GM12878 (cell line): ENCODE results near the gene SEC16B. TPM values are rescaled to one million over a fixed set of nuclear protein-coding genes. Genes with fewer than 3 reads are reported as not detected.

Experiments
- ATAC-seq: fragments of 200-7000 bp; cut with Tn5 transposase; 3 replicates; pipeline ENCODE4 v1.9.1; 2020; ENCODE audit warnings: mild to moderate bottlenecking, moderate library complexity
- BruUV-seq: library from RNA; stranded (reverse); fragments of 400-500 nt; replicated peaks from 2 replicates; lab custom pipeline; 2021; lab: Mats Ljungman, UMichigan
- CTCF ChIA-PET: fragments of 300-600 bp; sonication (Branson Sonifier 250); formaldehyde crosslinking; extraction: SDS; loops from one replicate; lab custom pipeline; 2021; ENCODE audit warnings: inconsistent platforms; lab: Yijun Ruan, JAX
- POLR2A ChIA-PET: fragments of 350-600 bp; formaldehyde crosslinking; extraction: SDS; loops from one replicate; lab custom pipeline; 2021; ENCODE audit warnings: inconsistent platforms; lab: Charles Lee
- RAD21 ChIA-PET: fragments of 300-600 bp; sonication (Branson Sonifier 250); formaldehyde crosslinking; loops from one replicate; lab custom pipeline; 2023; ENCODE audit warnings: antibody characterized with exemption; ENCODE audit not compliant: unreplicated experiment; lab: Charles Lee
- SMC1A ChIA-PET: fragments of 300-600 bp; sonication (Branson Sonifier 250); formaldehyde crosslinking; loops from one replicate; lab custom pipeline; 2023; ENCODE audit not compliant: unreplicated experiment, uncharacterized antibody; lab: Charles Lee
- DNase-seq: peaks from one replicate; pipeline ENCODE4 v3.0.0-alpha.2; 2011; ENCODE audit warnings: low read depth, low spot score
- FAIRE-seq: peaks from 3 replicates; lab custom pipeline; 2011; peaks lifted over from hg19 to GRCh38; lab: Jason Lieb, UNC
- H2AFZ ChIP-seq: 2 replicates; pipeline ENCODE4 v1.6.0; 2011; ENCODE audit warnings: low read depth, low read length, control low read depth; ENCODE audit not compliant: control insufficient read depth
- H3K27ac ChIP-seq: 2 replicates; pipeline ENCODE4 v1.5.1; 2011; ENCODE audit warnings: control low read depth; ENCODE audit not compliant: control insufficient read depth, insufficient read depth
- H3K27me3 ChIP-seq, 2 experiments: replicated peaks in 1 of 2; 2 replicates each; pipeline versions ENCODE4 v1.6.0 to v1.6.1; 2011; ENCODE audit warnings: low read length in 1 of 2; ENCODE audit not compliant: control insufficient read depth in 2 of 2, insufficient read depth in 2 of 2
- H3K36me3 ChIP-seq, 2 experiments: 2 replicates each; pipeline ENCODE4 v1.5.1; 2011; ENCODE audit warnings: low read length in 1 of 2; ENCODE audit not compliant: control insufficient read depth in 2 of 2, insufficient read depth in 2 of 2
- H3K4me1 ChIP-seq: 2 replicates; pipeline ENCODE4 v1.6.1; 2011; ENCODE audit warnings: mild to moderate bottlenecking, low read length, moderate library complexity, mixed read lengths; ENCODE audit not compliant: control insufficient read depth, insufficient read depth
- H3K4me2 ChIP-seq: 2 replicates; pipeline ENCODE4 v1.6.0; 2011; ENCODE audit warnings: control low read depth; ENCODE audit not compliant: control insufficient read depth, insufficient read depth
- H3K4me3 ChIP-seq: fragments of 200-600 bp; sonication (generic); 2 replicates; pipeline ENCODE4 v1.5.1; 2016
- H3K79me2 ChIP-seq: 2 replicates; pipeline ENCODE4 v1.6.0; 2011; ENCODE audit warnings: low read length; ENCODE audit not compliant: control insufficient read depth, insufficient read depth
- H3K9ac ChIP-seq: 2 replicates; pipeline ENCODE4 v1.8.0; 2011; ENCODE audit warnings: low read length, control low read depth, mixed read lengths; ENCODE audit not compliant: control insufficient read depth, insufficient read depth
- H3K9me3 ChIP-seq: replicated peaks from 3 replicates; pipeline ENCODE4 v1.5.1; 2011; ENCODE audit warnings: mild to moderate bottlenecking, low read length; ENCODE audit not compliant: control insufficient read depth, insufficient read depth
- H4K20me1 ChIP-seq: 2 replicates; pipeline ENCODE4 v1.6.0; 2011; ENCODE audit not compliant: control insufficient read depth, insufficient read depth
- DPF2 ChIP-seq: fragments of 450-650 bp; IDR thresholded peaks from 2 replicates; pipeline ENCODE4 v1.6.1; 2017; ENCODE audit warnings: mild to moderate bottlenecking
- ESRRA ChIP-seq: IDR thresholded peaks from 2 replicates; pipeline ENCODE4 v1.6.1; 2012; ENCODE audit warnings: mild to moderate bottlenecking, low read length, improper control_type of control experiment
- EZH2 ChIP-seq: IDR thresholded peaks from 2 replicates; pipeline ENCODE4 v1.6.1; 2012; ENCODE audit warnings: low read depth, mild to moderate bottlenecking, control low read depth, inconsistent platforms, low read length, borderline replicate concordance; ENCODE audit not compliant: control insufficient read depth
- FOXK2 ChIP-seq: fragments of 450-650 bp; IDR thresholded peaks from 2 replicates; pipeline ENCODE4 v1.6.1; 2017; ENCODE audit warnings: mild to moderate bottlenecking, moderate library complexity
- KLF5 ChIP-seq: fragments of 450-650 bp; IDR thresholded peaks from 2 replicates; pipeline ENCODE4 v1.6.1; 2014; ENCODE audit warnings: mild to moderate bottlenecking; ENCODE audit not compliant: partially characterized antibody
- MEF2A ChIP-seq: IDR thresholded peaks from 2 replicates; pipeline ENCODE4 v1.6.1; 2011; ENCODE audit warnings: low read depth, mild to moderate bottlenecking, low read length, moderate library complexity; ENCODE audit not compliant: insufficient read depth
- POLR2AphosphoS5 ChIP-seq: IDR thresholded peaks from 2 replicates; pipeline ENCODE4 v1.6.1; 2011; ENCODE audit warnings: mild to moderate bottlenecking, low read length, inconsistent platforms
- SREBF1 ChIP-seq: IDR thresholded peaks from 2 replicates; pipeline ENCODE4 v1.6.1; 2012; ENCODE audit warnings: mild to moderate bottlenecking, low read length
- WGBS: methylation state at CpG from one replicate; pipeline ENCODE4 v1.1.6; 2016; ENCODE audit warnings: low lambda C conversion rate; ENCODE audit not compliant: insufficient replicate concordance, insufficient coverage; ENCODE audit errors: missing lambda C conversion rate; 5-methylcytosine and 5-hydroxymethylcytosine counted together
- in situ Hi-C: fragments of 300-500 bp; cut with MboI; formaldehyde crosslinking; loops from 9 replicates; pipeline ENCODE4 v1.14.3; 2018; ENCODE audit warnings: mixed read lengths
- intact Hi-C: fragments of 100-400 bp; cut with micrococcal nuclease; formaldehyde crosslinking; loops from one replicate; pipeline ENCODE4 v1.14.2; 2022; ENCODE audit not compliant: unreplicated experiment
- polyA plus RNA-seq, 11 experiments: library from polyadenylated mRNA; depleted of rRNA in 4 of 11; unstranded in 6 of 11; stranded (reverse) in 5 of 11; fragments of >200 nt; fragmentation: Nextera tagmentation in 4 of 11; fragmentation: Illumina TruSeq in 1 of 11; extraction: Ambion mirVana in 4 of 11; extraction: Trizol in 1 of 11; gene quantifications; 1 replicate in 1 of 11; 2 replicates in 10 of 11; pipeline versions ENCODE4 v1.2.1 to v1.2.3, GENCODE V29; 2011 to 2016; ENCODE audit warnings: inconsistent platforms in 2 of 11, missing spikeins in 2 of 11, low read depth in 1 of 11
- total RNA-seq, 4 experiments: library from RNA; depleted of rRNA in 3 of 4; stranded (reverse); fragments of >200 nt in 3 of 4; fragmentation: Illumina TruSeq in 1 of 4; extraction: Trizol in 1 of 4; gene quantifications; 2 replicates each; pipeline versions ENCODE4 v1.2.1 to v1.2.3, GENCODE V29; 2013 to 2021

SEC16B gene
- total and polyA plus RNA-seq, 10 of the 15 experiments (the other 5 are each of a cell fraction or from before 2014, with no cell fraction given) = 0.10 to 0.94 (median 0.17) TPM; not detected in 2

DNA sequence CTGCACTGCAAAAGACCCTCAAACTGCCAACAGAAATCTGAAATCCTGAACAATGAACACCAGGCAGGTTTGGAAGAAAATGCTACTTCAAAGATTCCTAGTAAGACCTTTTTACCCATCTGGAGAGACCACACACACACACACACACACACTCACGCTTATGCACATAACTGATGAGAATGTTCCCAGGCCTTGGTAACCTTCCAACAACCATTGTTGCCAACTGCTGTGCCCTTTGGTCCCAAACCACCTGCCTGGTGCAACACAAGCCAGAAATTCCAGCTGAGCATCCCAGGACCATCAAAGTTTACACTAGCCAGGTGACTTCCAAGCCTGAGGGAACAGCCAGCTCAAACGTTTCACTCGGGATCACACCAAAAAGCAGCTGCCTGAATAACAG is 56.9 kb downstream of the SEC16B start:
- no TSS peak for BruUV-seq
- DNase-seq = no peak
- RAD21 ChIA-PET = interaction anchor here (0.6 to 2.6 kb wide), 13 partner anchors 13 to 345 kb away, joined by 3 to 13 read pairs (median 5); no protein-coding TSS in a partner anchor
- no peaks in the 10 kb centered on the region for H3K4me1 ChIP-seq
- H3K27me3 ChIP-seq = no peaks in the 10 kb centered on the region
- TF ChIP-seq ESRRA (no peak), KLF5 (no peak), POLR2AphosphoS5 (no peak), DPF2 (no peak), MEF2A (no peak)
- WGBS = 8% methylated on average over 3 of the region's 3 CpGs
- FAIRE-seq = no peak
- H3K4me2 ChIP-seq = no peak overlapping the region
- in situ Hi-C loops = no loop called here
- CTCF ChIA-PET = interaction anchor here (0.7 to 1.9 kb wide), 17 partner anchors 10 to 656 kb away, joined by 3 to 18 read pairs (median 4); no protein-coding TSS in a partner anchor
- H3K9ac ChIP-seq = no peak overlapping the region
- no peak overlapping the region for H3K4me3 ChIP-seq
- POLR2A ChIA-PET = no interaction called here
- intact Hi-C loops = no loop called here
- H2AFZ ChIP-seq = no peak overlapping the region
- H4K20me1 ChIP-seq = no peaks in the 10 kb centered on the region
- ATAC-seq = no peak
- H3K36me3 ChIP-seq = no peaks in the 10 kb centered on the region
- no peaks in the 10 kb centered on the region for H3K9me3 ChIP-seq
- no peaks in the 10 kb centered on the region for H3K79me2 ChIP-seq
- H3K27ac ChIP-seq = no peak overlapping the region
- SMC1A ChIA-PET = interaction anchor here (0.7 to 2.9 kb wide), 14 partner anchors 15 to 658 kb away, joined by 3 to 10 read pairs (median 4); no protein-coding TSS in a partner anchor

DNA sequence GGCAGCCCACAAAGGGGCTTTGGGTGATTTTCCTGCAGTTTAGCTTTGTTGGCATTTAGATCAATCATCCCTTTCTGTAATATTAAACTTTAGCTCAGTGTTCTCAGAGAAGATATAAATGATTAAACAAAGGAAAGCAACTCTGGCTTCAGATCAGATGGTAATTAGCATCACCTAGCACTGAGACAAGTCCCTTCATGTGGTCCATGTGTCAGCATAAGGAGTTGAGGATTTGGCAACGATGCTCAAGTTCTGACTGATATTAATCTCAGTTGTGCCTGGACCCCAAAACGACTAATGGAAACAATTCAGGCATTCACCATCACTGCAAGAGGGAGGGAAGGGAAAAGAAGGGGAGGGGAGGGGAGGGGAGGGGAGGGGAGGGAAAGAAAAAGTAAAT is 60.4 kb downstream of the SEC16B start:
- no peak for TF ChIP-seq MEF2A
- no peak for TF ChIP-seq FOXK2
- no peak for TF ChIP-seq SREBF1
- no peak for TF ChIP-seq EZH2
- no peaks in the 10 kb centered on the region for H3K79me2 ChIP-seq
- no peaks in the 10 kb centered on the region; a peak in 2 of 4 replicates for H3K27me3 ChIP-seq
- 4% methylated on average over 2 of the region's 2 CpGs for WGBS
- no TSS peak for BruUV-seq
- ATAC-seq (no peak), FAIRE-seq (no peak), DNase-seq (no peak)
- no peak overlapping the region for H3K27ac ChIP-seq
- POLR2A ChIA-PET = no interaction called here
- SMC1A ChIA-PET = interaction anchor here (1.1 kb wide), 1 partner anchor 107 kb away, joined by 3 read pairs; no protein-coding TSS in a partner anchor
- in situ Hi-C loops (no loop called here), intact Hi-C loops (no loop called here)
- CTCF ChIA-PET = interaction anchor here (1.4 kb wide), 1 partner anchor 12 kb away, joined by 4 read pairs; no protein-coding TSS in a partner anchor
- no peaks in the 10 kb centered on the region for H3K9me3 ChIP-seq
- H3K4me1 ChIP-seq = no peaks in the 10 kb centered on the region
- no peaks in the 10 kb centered on the region for H4K20me1 ChIP-seq
- no peak overlapping the region for H3K4me2 ChIP-seq
- H3K9ac ChIP-seq = no peak overlapping the region
- no peak overlapping the region for H3K4me3 ChIP-seq
- RAD21 ChIA-PET = interaction anchor here (0.5 to 1.5 kb wide), 3 partner anchors 38 to 518 kb away, joined by 3 read pairs; no protein-coding TSS in a partner anchor
- no peaks in the 10 kb centered on the region for H3K36me3 ChIP-seq
- H2AFZ ChIP-seq = no peak overlapping the region
